Cortex of kidney (tissue), 1 donor: ENCODE measurements around the gene GABBR2.

ENCODE experiments used
- DNase-seq: peaks from one replicate; lab custom pipeline; 2025; lab: John Stamatoyannopoulos, UW

Gene GABBR2

DNA sequence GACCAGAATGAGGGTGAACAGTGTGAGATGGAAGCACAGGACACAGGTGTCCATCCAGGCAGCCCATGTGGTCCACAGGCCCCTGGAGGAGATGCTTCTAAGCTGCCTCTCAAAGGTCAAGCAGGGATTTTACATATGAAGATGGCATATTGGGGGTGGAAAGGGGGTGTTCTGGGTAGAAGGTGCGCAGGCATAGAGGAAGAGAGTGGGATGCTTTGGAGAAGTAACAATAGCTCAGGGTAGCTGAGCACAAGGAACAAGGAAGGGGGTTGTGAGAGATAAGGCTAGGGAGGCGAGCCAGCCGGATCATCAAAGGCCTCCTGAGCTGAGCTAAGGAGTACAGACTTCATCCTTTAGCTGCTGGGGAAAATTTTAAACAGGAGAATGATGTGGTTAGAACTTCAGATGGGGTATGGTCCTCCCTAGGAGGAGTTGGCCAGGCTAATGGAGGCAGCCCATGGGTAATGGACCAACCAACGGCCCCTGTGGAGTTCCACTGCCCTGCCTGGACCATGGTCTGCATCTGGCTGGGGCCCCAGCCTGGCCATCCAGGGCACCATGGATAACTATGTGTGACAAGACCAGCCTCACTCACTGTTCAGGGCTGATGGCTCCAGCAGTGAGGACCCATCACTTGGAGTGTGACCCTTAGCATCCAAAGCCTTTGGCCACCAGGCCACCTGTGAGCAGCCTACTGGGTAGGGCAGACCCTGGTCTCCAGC, 366.5 kb downstream of the GABBR2 start:
- DNase-seq, result no peak

DNA sequence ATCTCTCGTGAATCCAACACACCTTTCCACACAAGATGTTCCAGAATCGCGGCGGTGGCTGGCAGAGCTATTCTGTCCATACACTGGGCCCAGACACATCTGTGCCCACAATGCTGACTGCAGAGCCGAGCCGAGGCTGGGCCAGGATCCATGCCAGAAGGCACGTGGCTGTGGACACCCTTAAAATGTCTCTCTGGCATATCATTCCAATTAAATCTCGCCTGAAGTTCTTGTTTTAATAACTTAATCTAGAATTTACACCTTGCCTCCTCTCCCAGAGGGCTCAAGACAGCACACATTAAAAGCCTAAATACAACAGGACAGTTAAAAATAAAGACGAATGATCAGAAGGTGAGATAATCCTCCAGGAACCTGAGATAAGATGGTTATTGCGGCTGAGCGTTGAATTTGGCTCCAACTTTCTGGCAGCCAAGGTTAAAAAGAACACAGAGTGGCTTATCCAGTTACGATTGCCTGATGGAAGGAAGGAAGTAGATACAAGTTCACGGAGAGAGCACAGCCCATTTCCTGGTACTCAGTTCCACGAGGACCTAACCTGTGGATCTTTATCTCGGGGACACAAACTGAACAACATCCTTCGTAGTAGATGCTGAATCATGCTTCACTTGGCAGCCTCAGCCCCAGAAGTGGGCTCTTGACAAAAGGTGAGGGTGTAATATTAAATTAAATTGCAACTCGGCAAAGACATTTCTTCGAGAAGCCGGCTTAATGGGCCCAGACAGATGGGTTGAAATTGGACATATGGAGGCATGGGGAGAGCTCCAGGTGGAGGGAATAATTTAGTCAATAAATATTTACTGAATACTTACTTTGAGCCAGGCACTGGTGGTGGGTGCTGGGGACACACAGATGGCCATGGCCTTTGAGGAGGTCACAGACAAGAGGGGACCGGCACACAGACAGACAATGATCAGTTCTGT, 367.3 kb downstream of the GABBR2 start:
- DNase-seq, result no peak

- no peak for DNase-seq
Measured at GRCh38 chr9:98339987-98340800, 368.5 kb downstream of the GABBR2 start.

DNA sequence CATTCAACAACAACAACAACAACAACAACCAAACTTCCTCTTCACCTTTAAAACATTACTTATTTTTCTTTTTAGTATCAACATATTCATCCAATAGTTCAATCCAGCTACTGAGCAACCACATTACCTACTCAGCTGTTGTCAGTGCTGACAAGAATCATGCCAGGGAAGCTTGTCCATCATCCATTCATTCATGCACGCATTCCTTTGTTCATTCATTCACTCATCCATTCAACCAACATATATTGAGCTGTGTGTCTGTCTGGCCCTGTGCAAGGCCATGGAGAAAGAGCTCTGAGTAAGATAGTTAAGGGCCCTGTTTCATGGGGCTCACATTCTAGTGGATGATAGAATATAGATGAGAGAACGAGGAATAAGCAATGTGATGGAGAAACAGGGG, 373.1 kb downstream of the GABBR2 start:
- no peak for DNase-seq

GRCh38 chr9:98334796-98335195, 373.9 kb downstream of the GABBR2 start:
- DNase-seq, result no peak

DNA sequence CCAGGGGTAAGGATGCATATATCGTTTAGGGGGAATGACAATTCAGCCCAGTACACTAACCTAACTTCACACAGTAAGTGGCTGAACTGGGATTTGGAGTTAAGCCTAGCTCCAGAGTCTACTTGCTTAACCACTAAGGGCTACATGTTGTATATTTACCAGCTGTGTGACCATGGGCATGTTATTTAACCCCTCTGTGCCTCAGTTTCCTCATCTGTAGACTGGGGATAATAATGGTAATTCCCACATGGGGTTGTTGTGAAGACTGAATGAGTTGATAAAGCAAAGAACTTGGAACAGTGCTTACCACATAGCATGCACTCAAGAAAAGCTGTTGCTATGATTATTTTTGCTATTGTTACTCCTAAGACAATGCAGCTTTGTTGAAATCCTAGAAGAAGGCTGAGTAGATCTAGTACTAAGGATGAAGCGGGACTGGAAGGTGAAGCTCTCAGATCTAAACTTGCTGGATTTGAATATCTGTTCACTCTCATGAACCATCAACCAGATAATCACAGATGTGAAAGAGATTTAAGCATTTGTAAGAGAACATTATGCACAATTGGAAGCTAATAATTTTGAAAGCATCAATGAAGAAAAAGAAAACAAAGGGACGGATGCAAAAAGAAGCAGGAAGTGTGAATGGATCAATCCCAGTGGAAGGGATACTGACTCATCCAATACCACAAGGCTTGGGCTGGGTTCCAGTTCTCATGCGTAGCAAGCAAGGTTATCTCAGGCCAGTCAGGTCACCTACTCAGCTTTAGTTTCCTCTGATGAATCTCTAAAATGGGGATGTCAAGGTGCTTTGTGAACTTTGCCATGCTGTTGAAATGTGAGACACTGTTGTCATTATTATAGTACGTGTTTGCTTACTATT, 374.8 kb downstream of the GABBR2 start:
- no peak for DNase-seq

DNA sequence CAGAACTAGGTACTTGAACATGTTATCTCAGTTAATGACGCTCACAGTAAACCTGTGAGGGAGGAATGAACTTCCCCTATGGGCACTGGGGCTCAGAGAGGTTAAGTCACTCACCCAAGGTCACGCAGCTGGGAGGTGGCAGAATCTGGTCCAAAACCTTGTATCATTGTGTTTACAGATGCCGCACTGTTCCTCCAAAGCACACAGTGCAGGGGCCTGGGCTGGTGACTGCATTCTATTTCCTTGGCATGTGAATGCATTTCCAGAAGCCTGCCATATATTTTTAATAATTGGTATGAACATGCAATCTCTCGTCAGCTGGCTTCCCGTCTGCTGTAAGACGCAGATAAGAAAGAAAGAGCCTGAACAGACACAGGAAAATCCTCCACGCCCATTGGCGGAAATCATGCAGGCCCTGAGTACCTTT, 376.3 kb downstream of the GABBR2 start:
- no peak for DNase-seq

GRCh38 chr9:98331536-98332259, 377.0 kb downstream of the GABBR2 start:
- DNase-seq, result no peak

- no peak for DNase-seq
Measured at GRCh38 chr9:98330831-98331230, 377.9 kb downstream of the GABBR2 start.

GRCh38 chr9:98329904-98330303, 378.8 kb downstream of the GABBR2 start:
- no peak for DNase-seq

GRCh38 chr9:98329281-98329680, 379.5 kb downstream of the GABBR2 start:
- no peak for DNase-seq

- no peak for DNase-seq
Measured at GRCh38 chr9:98328770-98329169, 380.0 kb downstream of the GABBR2 start.

- DNase-seq, result no peak
Measured at GRCh38 chr9:98328141-98328540, 380.6 kb downstream of the GABBR2 start.

GRCh38 chr9:98327249-98327561, 381.5 kb downstream of the GABBR2 start:
- DNase-seq, result no peak

DNA sequence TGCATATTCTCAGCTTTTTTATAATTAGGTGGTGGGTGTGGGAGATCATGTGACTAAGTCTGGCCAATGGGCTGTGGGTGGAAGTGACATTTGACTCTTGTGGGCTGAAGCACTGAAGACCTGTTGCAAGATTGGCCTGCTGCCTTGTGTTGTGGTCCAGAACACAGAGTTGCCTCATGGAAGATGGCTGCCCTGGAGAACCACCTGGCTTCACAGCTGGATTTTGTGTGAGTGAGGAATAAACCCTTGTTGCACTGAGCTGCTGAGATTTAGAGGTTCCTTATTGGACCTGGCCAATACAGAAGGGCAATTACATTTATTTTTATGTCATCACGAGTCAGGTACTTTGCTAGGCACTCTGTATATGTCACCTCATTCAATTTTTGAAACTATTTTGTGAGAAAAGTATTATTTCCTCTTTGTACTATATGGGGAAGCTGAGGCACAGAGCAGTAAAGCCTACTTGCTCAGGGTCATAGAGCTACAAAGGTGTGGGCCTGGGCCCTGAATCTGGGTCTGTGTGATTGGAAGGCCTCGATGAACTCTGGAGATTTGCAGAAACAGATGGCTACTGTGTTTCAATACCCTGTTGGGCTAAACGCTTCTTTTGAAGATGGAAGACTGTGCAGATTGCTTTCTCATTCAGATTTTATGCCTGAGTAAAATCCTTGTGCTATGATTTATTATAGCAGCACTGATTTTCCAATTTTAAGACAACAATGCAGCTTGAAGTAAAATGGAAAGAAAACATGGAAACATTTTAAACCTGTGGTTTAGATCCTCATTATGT, 382.1 kb downstream of the GABBR2 start:
- no peak for DNase-seq

- DNase-seq, result no peak
Measured at GRCh38 chr9:98324801-98325200, 383.9 kb downstream of the GABBR2 start.

DNA sequence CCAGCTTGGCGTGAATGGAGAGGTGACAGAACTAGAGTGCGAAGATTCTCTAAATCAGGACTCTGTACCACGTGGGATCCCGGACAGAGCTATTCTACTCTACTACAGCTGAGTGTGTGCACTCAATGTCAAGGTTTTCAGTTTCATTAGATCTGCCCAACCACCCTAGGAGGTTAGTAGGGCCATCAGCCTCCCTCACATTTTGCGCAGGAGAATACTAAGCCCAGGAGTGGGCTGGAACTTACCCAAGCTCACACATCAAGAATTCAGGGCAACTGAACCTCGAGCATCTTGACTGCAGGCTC, 385.0 kb downstream of the GABBR2 start:
- DNase-seq, result no peak

DNA sequence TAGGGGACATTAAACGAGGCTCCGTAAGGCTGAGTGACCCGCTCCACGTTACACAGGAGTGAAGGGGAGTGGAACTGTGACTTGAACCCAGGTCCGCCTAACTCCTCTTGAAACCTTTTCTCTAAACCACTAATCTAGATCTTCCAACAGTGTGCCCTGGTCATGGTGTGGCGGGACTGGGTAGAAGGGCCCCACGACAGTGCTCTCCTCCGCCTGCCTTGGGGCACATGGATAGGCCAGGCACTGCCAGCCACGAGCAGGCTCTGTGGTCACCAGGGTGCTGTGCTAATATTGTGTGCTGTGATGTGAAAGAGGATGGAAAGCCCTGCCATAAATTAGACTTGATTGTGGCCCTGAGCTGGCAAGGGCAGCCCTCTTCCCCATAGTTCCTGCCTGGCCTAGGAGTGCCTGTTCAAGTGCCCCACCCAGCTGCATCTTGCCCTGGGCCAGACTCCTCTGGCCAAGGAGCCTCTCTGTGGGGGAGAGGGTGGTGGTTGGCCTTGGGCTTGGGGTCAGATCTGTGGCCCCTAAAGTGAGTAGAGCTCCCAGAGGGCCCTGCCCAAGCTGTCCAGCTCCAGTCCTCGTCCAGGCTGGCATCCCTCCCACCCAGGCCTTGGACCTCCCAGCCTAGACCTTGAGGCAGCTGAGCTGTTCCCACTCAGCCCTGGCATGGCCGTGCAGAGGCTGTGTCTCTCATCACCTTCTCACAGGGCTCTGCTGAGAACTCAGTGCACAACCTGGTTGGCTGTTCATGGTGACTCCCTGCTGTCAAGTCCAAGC, 385.5 kb downstream of the GABBR2 start:
- no peak for DNase-seq

GRCh38 chr9:98321269-98321668, 387.5 kb downstream of the GABBR2 start:
- DNase-seq, result no peak
